Measurements from ENCODE around the gene FA2H.
"Not testable (repeated sequence)": the region's sequence is repeated elsewhere in the genome, so short reads cannot be mapped to it uniquely, and the experiment has no call there.

The FA2H gene

DNA sequence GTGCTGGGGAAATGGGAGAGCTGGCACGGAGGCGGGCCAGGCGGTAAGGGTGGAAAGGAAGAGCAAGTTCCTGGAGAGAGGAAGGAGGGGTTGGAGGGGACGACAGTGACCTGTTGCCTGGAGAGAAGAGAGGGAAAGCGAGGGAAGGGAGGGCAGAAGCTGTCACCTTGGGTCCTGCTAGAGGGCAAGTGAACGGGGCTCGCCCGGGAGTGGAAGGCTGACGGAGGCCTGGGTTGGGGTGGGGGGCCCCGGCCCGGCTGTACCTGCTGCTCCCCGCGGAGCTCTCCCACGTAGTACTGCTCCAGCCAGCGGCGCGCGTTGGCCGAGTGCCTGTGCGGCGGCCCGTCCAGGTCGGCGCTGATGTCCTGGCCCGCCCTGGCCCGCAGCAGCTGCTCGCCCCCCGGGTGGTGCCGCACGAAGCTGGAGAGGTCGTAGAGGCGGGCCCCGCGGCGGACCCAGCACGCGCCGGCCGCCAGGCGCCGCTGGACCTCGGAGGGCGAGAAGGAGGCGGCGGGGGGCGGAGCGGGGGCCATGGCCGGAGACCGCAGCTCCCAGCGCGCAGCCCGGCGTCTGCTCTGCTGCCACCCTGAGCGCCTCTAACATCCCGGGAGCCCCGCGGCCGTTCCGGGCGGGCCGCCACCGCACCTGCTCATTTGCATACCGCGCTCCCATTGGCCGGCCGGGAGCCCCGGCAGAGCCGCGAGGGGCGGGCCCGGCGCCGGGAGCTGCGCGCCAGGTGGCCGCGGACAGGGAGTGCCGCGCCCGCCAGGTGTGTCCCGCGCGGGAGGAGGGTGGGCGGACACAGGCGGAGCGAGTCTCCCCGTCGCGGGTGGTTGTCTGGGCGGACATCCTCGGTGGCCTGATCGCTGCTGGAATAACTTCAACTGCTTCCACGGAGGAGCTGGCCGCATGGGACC, at the start of gene FA2H:
FA2H (minus strand) TSS at position 598 of the 917 bp plus-strand sequence; CDS start at position 533, 65 bp downstream.
- DNase-seq (ENCODE audit: low read depth), result no peak
- in situ Hi-C loops (cut with HindIII; ENCODE audit: low sequenced_read_pairs), result no loop called here
- no peak for TF ChIP-seq CTCF (IDR thresholded peaks at IDR 0.05; ENCODE audit: low read depth, low read length, missing control alignments)
- no peak within 1 kb of the TSS for H3K4me3 ChIP-seq (ENCODE audit: low read depth, low read length)

DNA sequence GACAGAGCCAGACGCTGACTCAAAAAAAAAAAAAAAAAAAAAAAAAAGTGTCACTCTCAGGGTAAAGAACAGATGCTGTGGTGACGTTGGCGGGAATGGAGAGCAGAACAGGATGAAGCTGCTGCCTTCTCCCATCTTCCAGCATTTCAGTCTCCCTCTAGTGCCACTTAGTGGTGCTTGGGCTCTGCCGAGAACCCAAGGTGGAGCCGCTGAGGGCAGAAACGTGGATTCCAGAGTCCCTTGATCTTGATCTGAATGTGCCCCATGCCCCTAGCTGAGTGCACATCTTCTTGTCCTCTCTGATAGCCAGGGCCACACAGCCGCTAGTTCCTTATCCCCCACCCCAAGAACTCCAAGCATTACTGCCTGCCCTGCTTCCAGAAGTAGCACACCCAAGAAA, 43.2 kb upstream of the FA2H start:
- in situ Hi-C loops (cut with HindIII; ENCODE audit: low sequenced_read_pairs), result no loop called here

GRCh38 chr16:74813109-74813641, 38.6 kb upstream of the FA2H start:
- in situ Hi-C loops (cut with HindIII; ENCODE audit: low sequenced_read_pairs), result no loop called here
- H3K4me3 ChIP-seq (ENCODE audit: low read depth, low read length), result no peak overlapping the region
- peak; percentile 96 for TF ChIP-seq CTCF (IDR thresholded peaks at IDR 0.05; ENCODE audit: low read depth, low read length, missing control alignments)
- DNase-seq (ENCODE audit: low read depth), result peak; percentile 23

More for the DNA sequence above, 43.2 kb upstream of the FA2H start:
- no peak overlapping the region for H3K4me3 ChIP-seq (ENCODE audit: low read depth, low read length)
- no peak for DNase-seq (ENCODE audit: low read depth)
- peak; percentile 2 for TF ChIP-seq CTCF (IDR thresholded peaks at IDR 0.05; ENCODE audit: low read depth, low read length, missing control alignments)

GRCh38 chr16:74811911-74812310, 37.3 kb upstream of the FA2H start:
- in situ Hi-C loops (cut with HindIII; ENCODE audit: low sequenced_read_pairs), result no loop called here
- no peak overlapping the region for H3K4me3 ChIP-seq (ENCODE audit: low read depth, low read length)
- no peak for DNase-seq (ENCODE audit: low read depth)
- no peak for TF ChIP-seq CTCF (IDR thresholded peaks at IDR 0.05; ENCODE audit: low read depth, low read length, missing control alignments)

DNA sequence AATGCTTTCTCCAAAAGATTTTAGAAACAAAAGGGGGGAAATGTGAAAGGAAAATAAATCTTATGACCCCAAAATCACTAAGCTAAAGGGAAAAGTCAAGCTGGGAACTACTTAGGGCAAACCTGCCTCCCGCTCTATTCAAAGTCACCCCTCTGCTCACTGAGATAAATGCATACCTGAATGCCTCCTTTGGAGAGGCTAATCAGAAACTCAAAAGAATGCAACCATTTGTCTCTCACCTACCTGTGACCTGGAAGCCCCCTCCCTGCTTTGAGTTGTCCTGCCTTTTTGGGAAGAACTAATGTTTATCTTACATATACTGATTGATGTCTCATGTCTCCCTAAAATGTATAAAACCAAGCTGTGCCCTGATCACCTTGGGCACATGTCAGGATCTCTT, 36.6 kb upstream of the FA2H start:
- in situ Hi-C loops (cut with HindIII; ENCODE audit: low sequenced_read_pairs); DNase-seq (ENCODE audit: low read depth); H3K4me3 ChIP-seq (ENCODE audit: low read depth, low read length): not testable (repeated sequence)

- in situ Hi-C loops (cut with HindIII; ENCODE audit: low sequenced_read_pairs), result no loop called here
- TF ChIP-seq CTCF (IDR thresholded peaks at IDR 0.05; ENCODE audit: low read depth, low read length, missing control alignments), result no peak
These were observed 32.5 kb upstream of the FA2H start for GRCh38 chr16:74807052-74807646.

More at GRCh38 chr16:74807052-74807646, 32.5 kb upstream of the FA2H start:
- H3K4me3 ChIP-seq (ENCODE audit: low read depth, low read length), result no peak overlapping the region
- no peak for DNase-seq (ENCODE audit: low read depth)
